LoVo (cell line): Measurements from ENCODE around the gene DRD3.

ENCODE experiments used
- DNase-seq: peaks from one replicate; pipeline ENCODE4 v3.0.0-alpha.2; 2016; ENCODE audit warnings: low spot score

DRD3 gene

GRCh38 chr3:114178770-114179368 lies at the start of gene DRD3:
TSS of gene DRD3 (minus strand) at chr3:114179052. CDS start at chr3:114171992, 7,060 bp downstream.
- no peak for DNase-seq

DNA sequence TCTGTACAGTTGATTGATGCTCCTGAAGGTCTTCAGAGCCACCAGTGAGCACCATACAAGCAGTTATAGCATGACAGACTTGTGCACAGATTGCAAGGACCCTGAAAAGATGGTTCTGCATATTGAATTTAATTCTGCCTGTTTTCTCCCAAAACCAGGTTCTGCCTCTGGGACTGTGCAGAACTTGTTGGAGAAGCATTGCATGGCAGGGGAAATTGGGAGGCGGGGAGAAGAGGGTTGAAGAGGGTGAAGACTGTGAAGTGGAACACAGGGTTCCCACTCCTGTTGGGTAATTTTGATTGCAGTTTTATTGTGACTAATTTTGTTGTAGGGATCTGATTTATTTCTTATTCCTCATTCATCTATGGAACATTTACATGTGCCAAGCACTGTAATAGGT lies 48.2 kb upstream of the DRD3 start:
- DNase-seq = no peak

GRCh38 chr3:114226313-114226712 lies 47.5 kb upstream of the DRD3 start:
- no peak for DNase-seq

- no peak for DNase-seq
Measured at GRCh38 chr3:114223143-114223542, 44.3 kb upstream of the DRD3 start.

DNA sequence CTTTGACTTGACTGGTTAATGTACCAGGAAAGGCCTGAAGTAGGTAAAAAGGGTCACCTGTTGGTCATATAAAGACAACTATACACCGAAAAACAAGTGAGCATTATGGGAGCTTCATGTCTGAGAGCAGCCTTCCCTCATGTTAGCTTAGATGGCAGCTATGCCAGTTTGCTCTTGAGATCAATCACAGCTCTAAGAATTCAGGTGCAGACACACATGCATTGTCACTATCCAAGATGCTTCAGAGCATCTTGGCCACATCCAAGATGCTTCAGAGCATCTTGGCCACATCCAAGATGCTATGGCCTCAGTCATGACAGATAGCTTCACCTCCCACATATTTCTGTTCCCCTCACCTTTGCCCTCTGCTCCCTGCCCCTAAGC lies 43.0 kb upstream of the DRD3 start:
- DNase-seq = no peak

DNA sequence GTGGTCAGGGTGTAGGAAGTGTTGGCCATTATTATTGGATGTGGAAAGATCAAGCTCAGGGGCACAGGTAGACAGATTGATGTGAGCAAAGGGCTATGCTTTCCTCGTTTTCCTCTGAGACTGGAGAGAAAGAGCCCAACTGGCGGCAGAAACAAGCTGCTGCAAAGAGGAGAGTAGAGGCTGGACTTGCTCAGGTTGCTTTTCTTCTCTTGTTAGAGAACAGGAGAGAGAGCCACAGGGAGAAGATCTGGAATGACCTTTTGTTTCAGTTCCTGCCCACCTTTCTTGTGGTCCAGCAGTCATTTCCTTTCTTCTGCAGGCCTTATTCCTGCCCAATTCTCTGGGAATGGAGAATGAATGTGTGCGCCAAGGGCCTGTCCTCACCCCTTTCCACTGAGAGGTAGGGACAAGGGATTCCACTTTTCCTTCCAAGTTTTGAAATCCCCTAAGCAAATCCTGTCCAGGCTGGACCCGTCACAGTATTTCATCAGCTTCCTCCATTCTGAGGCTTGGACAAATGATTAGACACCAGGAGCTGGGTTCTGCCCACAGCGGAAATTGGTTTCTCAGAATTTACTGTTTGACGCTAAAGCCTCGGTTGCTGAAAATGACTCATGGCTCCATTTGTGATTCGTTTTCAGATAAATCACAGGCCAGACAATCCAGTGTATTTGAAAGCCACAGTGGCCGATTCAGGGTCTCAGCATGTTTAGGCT lies 42.5 kb upstream of the DRD3 start:
- no peak for DNase-seq

DNA sequence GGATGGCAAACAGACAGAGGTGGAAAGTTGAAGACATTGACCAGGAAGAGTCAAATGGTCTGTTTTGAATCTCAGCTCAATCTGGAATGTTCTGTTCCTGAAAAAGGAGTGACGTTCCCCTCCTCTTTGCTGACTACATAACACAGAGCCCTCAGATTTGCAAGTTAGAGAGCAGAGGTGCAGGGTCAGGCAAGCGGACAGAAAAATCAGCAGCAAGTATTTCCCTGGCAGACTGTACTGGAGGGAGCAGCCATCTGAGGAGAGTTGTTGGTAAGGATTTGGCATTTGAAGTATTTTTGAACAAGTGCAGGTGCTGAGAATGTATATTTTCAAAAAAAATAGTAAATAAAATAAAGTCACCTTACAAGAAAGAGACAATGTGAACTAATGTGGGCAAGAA lies 40.9 kb upstream of the DRD3 start:
- DNase-seq = no peak

DNA sequence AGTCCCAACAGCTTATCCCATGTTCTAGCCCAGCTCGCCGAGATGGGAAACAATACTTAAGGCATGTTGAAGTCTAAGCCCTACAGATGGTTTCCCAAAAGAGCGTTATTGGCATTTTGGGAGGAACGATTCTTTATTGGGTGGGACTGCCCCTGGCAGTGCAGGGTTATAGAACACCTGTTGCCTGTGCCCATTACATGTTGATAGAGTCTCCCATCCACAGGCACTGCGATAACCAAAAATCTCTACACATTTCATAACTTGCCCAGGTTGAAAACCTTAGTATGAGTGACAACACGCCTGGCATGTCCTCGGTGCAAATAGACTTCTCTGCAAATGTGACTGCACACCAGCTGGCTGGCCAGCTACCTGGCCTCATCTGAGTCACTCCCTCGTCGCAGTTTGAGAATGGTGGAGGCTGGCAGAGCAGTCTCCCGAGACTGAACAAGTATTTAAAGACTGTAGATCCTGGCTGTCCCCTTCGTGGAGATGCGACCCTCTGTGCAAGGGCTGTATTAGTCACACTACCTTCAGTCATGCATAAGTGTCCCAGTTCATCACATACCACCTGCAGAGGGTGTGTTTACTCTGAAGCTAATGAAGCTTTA lies 39.8 kb upstream of the DRD3 start:
- no peak for DNase-seq

- no peak for DNase-seq
Measured at GRCh38 chr3:114218006-114218405, 39.2 kb upstream of the DRD3 start.

- DNase-seq = no peak
Measured at GRCh38 chr3:114217266-114217665, 38.4 kb upstream of the DRD3 start.

- no peak for DNase-seq
Measured at GRCh38 chr3:114216186-114216970, 37.5 kb upstream of the DRD3 start.

- no peak for DNase-seq
Measured at GRCh38 chr3:114214542-114215341, 35.9 kb upstream of the DRD3 start.

DNA sequence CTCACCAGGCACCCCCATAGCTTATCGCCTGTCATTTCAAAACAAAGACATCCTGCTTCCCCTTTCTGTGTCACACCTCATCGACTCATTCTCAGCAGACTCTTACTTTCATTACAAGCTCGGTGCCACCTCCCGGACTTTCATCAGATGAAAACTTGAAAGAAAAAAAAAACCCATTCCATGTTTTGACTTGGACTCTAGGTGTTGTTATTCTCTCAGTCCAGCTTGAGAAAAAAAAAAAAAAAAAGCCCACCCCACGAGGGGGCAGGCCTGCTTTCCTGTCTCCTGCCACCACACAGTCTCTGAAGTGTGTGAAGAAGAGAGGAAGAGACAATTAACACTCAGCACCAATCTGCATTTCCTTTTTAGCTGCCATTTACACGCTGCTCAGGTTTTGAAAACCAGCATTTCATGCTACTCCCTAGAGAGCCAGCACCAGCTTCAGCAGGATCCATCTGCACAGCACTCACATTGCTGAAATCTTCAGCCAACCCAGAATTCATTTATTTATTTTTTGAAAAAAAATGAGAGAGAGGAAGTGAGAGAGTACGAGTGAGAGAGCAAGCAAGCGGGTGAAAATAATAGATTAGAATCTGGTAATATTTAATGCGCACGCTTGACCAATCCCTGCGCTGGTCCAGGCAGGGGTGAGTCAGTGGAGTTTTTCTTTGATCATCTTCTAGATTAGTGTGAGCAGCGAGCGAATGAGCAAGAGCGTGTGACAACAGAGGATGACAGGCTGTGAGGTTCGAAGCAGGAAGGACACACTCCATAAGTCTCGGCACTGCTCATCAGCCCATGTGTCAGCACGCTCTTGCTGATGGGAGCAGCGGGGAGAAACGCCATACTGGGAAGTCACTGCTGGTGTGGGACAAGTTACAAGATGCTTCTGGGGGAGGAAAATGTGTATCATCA lies 35.0 kb upstream of the DRD3 start:
- no peak for DNase-seq

- DNase-seq = no peak
Measured at GRCh38 chr3:114213292-114213626, 34.4 kb upstream of the DRD3 start.

- DNase-seq = no peak
Measured at GRCh38 chr3:114212646-114213045, 33.8 kb upstream of the DRD3 start.

DNA sequence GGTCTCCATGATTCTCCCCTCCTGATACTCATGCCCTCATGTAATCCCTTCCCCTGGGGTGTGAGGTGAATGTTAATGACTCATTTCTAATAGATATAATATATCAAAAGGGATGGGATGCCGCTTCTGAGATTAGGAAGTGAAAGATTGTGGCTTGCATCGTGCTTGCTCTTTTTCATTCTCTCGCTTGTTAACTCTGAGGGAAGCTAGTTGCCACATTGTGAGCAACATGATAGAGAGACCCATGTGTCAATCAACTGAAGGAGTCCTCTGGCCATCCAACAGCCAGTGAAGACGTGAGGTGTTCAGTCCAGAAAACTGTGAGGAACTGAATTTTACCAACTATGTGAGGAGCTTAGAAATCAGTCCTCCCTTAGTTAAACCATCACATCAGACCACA lies 28.9 kb upstream of the DRD3 start:
- DNase-seq = no peak

GRCh38 chr3:114206342-114206741 lies 27.5 kb upstream of the DRD3 start:
- DNase-seq = no peak

DNA sequence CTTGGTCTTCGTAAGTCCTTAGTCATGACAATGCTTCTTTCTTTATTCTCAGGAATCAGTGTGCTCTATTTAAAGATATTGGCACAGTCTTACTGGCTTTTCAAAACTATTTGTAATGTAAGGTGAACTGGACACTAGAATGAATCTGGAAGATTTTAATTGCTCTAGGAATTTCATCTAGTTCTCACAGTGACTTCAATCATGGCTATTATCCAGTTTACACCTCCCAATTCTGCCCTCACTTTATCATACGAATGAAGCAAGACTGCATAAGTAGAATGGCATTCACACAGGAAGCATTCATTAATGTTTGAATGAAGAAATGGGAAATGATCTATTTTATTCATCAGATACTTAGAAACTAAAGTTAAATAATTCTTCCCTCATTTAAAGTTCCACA lies 26.7 kb upstream of the DRD3 start:
- no peak for DNase-seq

DNA sequence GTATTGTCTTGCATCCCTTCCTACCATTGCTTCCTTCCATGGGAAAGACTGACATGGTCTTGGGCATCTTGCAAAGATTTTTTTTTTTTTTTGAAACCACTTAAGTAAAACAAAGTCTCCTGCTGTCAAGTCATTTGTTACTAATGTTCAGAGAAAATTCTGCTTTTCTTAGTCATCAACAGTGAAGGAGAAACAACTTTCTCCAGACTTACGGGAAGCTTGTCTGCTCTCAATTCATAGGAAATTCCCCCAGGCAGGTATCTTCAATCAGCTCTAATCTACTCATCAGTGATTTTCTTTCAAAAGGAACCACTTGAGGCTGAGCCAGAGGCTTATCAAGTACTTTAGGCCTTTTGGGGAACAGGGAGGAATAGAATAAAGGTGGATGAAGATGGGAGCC lies 15.9 kb upstream of the DRD3 start:
- no peak for DNase-seq

DNA sequence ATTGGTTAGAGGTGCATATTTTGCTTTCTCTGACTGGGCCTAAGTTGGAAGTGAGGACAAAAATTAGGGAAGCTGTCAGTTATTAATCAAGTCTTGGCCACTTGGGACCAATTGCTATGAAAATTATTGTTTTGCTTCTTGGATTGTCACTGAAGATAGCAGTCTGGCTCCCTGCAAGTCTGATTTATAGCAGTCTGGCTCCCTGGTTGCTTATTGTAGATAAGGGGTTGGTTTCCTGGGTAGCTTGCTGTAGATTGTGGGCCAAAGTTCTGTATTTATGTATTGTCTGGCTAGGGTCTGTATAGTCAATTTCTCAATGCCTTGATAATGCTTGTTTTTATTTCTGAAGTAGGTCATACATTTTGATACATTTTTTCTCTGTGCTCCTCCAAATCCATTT lies 13.3 kb upstream of the DRD3 start:
- DNase-seq = no peak

DNA sequence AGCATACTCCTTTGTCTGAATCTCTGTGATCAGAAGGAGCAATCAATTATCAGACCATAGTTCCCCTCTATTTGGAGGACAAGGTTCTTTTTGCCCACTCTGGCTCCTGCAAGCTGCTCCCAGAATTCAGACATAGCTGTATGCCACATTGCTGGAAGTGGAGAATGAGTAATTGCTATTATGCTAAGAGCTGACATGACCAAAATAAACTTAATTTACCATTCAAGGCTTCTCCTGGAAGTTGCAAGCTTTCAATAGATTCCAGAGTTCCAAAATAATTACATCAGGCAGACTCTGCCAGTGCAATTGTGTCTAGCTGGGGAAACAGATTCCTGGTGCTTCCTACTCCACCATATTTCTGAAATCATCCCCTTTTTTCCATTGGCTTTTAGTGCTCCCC lies 7.6 kb upstream of the DRD3 start:
- DNase-seq = no peak
